A204.1 (cell line): ENCODE measurements around the gene ECSCR.
"Not testable (repeated sequence)": the region's sequence is repeated elsewhere in the genome, so short reads cannot be mapped to it uniquely, and the experiment has no call there.

ENCODE experiments used
- FAIRE-seq: peaks from 2 replicates; lab custom pipeline; 2012; peaks lifted over from hg19 to GRCh38; lab: Jason Lieb, UNC

Gene ECSCR

DNA sequence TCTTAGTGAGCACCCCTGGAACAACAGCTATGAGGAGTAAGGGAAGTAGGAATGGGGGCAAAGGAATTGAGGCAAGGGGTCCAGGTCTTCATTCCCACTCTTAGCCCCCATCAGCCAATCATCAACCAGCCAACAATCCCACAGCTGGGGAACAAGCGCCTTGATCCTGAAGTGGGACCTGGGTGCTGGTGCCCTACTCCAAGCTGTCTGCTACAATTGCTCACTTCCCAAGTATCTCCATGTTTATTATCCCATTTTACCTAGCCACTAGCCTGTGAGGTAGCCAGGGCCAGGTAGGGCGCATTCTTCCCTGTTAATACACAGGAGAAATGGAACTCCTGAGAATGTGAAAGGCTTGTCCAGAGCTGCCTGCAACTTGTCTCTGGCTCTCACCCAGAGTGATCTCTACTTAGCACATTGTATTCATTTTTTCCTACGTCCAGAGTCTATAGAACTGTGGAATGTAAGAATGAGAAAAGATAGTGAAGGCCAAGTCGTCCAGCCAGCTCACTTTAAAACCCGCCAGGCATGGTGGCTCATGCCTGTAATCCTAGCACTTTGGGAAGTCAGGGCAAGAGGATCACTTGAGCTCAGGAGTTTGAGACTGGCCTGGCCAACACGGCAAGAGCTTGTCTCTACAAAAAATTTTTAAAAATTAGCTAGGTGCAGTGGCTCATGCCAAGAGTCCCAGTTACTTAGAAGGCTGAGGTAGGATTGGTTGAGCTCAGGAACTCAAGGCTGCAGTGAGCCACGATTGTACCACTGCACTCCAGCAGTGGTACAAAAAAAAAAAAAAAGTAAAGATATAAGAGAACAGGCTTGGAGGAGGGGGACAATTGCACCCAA, 17.0 kb downstream of the ECSCR start:
- no peak for FAIRE-seq

DNA sequence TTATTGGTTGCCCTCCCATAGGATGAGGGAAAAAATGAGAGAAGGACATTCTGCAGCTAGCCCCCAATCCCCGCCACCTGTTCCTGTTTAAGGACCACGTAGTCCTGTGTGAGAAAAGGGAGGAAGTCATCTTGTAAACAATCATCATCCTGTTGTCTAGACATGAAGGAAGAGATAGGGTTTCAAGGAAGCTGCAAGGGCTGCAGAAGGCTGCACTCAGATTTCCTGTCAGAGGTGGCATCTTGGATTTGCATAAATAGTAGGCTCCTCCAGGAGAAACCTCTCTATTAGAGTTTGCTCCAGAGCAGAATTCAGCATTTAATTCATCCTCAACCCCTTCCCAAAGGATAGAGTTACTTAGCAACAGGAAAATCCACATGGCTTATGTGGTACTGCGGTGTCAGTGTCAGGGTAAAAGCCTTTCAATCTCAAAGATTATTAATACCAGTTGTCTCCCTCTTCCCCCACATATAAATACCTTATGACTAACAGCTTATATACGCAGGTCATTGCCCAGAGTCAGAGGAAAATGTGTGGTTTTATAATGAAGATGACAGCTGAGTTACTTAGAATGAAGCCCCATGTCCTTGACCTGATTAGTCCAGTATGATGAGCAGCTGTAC, 18.6 kb downstream of the ECSCR start:
- no peak for FAIRE-seq

DNA sequence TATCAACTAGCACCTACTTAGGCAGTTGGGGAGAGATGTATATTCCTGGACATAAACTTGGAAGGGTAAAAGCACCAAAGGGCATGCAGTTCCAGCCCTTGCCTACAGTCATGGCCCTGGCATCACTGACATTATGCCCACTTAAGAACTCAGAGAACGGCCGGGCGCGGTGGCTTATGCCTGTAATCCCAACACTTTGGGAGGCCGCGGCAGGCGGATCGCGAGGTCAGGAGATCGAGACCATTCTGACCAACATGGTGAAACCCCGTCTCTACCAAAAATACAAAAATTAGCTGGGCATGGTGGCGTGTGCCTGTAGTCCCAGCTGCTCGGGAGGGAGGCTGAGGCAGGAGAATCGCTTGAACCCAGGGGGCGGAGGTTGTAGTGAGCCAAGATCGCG, 22.1 kb downstream of the ECSCR start:
- not testable (repeated sequence) for FAIRE-seq

DNA sequence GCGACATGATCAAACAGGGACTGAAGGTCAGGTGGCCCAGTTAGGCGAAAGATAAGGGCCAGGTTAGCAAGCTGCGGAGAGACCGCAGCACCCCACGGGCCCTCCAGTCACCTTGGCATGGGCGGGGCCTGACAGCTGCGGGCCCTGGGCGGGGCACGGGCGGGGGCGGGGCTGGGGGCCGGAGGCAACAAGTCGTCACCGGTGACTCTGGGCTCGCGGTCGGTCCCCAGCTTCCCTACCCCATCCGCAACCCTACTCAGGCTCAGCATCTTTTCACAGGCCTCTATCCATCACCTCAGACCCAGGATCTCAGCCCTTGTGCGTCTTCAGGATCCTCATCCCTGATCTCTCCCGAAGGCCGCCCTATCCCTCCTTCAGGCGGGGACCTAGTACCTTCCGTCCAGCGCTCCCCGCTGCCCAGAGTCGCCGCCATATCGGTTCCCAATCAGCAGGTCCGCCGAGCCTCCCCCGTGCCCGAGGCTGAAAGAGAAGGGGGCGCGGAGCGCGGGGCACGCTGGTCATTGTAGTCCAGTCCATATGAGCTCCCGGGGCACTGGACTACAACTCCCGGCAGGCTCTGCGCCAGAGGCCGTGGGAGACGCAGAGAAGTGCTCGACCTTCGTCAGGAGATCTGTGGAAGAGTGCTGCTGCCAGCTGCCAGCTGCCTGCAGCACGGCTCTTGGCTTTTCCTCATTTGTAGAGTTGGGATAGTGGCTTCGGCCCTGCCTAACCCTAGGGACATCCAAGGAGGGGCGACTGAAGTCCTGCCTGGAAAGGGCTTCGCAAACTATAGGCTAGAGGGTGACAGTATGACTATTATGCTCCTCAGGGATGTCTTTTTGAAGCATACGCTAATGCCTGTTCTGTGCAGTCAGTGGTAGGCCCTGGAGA, 23.3 kb downstream of the ECSCR start, which contains the start of gene DNAJC18:
DNAJC18 (minus strand) TSS at position 513 of the 891 bp plus-strand sequence; CDS start at position 433, 80 bp downstream.
- no peak for FAIRE-seq

DNA sequence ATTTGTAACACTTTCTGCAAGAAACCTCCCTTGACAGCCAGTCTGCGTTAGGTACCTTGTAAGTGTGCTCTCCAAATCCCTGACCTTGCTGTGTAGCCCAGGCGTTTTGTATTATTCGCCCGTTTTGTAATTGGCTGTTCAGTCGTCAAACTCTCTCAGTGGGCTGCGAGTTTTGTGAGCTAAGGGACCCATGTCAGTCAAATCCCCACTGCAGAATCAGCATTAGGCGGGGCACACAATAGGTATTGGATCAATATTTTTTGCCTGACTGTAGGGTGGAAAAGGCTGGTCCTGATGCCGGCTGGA, 23.9 kb downstream of the ECSCR start:
- FAIRE-seq: no peak

DNA sequence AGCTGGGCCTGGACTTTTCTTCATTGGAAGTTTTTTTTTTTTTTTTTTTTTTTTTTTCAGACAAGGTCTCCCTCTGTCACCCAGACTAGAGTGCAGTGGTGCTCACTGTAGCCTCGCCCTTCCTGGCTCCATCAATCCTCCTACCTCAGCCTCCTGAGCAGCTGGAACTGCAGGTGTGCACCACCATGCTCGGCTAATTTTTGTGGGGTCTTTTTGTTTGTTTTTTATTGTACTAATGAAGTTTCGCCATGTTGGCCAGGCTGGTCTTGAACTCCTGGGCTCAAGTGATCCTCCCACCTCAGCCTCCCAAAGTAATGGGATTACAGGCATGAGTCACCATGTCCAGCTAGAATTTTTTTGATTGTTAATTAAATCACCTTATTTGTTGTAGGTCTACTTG, 26.9 kb downstream of the ECSCR start:
- no peak for FAIRE-seq

DNA sequence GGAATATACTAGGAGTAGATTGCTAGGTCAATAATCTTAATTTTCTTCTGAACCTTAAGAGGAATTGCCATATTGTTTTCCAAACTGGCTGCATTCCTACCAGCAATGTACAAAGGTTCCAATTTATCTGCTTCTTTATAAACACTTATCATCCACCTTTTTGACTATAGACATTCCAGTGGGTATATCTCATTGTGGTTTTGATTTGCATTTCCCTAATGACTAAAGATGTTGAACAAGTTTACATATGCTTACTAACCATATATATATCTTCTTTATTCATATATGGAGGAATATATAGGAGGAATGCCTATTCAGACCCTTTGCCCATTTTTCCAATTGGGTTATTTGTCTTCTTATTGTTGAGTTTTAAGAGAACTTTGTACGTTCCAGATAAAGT, 30.8 kb downstream of the ECSCR start:
- no peak for FAIRE-seq

DNA sequence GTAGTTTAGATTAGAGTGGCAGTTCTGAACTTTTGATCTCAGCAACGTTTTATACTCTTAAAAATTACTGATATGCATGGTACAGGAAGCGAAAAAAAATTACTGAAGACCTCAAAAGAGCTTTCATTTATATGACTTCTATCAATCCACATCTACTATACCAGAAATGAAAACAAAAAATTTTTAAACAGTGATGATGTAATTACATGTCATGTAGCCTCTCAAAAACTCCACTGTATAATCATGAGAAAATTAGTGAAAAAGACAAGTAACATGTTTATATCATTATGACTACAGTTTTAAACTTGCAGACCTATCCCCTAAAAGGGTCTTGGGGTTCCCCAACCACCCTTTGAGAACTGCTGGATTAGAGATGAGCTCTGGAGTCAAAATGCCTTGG, 32.5 kb downstream of the ECSCR start:
- no peak for FAIRE-seq

DNA sequence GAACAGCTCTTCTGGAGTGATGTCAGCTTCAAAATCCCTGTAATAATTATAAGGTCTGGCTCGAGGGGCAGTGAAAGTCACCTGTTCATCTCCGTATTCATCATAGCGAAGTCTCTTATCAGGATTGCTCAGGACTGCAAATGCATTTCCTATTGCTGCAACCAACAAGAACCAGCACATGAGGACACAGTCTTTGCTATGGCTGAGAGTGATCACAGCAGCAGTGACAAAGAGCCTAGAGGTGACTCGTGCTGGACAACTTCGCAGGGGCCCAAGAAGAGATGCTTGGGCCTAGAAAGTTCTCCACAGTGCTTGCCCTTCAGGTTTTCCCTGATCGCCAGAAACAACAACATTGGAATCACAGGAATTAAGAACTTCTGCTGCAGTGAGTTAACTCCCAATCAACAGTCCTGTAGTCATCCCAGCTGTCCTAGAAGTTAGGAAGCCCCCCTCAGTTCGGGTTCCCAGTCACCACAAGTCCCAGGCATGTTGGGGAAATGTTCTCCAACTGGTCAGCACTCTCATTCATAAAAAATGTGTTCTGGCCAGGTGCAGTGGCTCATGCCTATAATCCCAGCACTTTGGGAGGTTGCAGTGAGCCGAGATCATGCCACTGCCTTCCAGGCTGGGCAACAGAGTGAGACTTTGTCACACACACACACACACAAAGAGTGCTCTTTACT, 36.2 kb downstream of the ECSCR start:
- no peak for FAIRE-seq

DNA sequence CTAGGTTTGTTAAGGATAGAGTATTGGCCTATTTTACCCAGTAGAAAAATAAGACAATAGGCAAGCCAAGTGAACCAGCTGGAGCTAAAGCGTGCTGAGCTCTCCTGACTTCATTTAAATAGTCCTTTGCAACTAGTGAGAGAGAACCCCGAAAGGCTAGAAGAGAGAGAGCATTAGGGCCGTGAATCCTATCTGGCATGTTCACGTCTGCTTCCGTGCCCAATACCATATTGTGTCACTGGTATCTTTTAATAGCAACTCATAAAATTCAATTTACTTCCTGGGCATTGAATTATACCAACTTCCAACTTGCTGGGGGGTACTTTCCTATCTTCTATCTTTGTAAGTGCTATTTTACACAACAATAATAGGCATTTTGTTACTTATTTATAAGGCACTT, 37.0 kb downstream of the ECSCR start:
- no peak for FAIRE-seq

DNA sequence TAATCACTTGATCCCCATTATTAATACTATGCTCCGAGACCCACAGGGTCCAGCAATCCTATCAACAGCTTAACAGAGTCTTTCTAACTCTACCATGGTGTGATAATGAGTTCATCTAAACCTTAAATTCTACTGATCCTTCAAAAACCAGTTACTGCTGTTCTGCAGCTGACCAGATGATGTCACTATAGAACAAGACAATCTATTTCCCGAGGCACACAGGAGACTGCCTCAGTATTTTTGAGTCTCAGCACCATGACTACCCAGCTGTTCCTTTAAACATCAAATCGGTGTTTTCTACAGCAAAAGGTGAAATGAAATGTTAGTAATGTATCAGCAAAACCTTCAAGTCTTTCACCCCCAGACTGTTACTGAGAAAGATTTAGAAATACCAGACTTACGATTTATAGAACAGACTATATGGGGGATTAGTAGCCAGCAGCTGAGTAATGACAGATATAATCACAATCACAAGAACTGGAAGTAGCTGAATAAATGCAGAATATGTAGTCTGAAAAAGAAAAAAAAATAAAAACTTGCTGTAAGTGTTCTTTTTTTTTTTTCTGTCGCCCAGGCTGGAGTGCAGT, 40.1 kb downstream of the ECSCR start:
- FAIRE-seq: peak; percentile 90

DNA sequence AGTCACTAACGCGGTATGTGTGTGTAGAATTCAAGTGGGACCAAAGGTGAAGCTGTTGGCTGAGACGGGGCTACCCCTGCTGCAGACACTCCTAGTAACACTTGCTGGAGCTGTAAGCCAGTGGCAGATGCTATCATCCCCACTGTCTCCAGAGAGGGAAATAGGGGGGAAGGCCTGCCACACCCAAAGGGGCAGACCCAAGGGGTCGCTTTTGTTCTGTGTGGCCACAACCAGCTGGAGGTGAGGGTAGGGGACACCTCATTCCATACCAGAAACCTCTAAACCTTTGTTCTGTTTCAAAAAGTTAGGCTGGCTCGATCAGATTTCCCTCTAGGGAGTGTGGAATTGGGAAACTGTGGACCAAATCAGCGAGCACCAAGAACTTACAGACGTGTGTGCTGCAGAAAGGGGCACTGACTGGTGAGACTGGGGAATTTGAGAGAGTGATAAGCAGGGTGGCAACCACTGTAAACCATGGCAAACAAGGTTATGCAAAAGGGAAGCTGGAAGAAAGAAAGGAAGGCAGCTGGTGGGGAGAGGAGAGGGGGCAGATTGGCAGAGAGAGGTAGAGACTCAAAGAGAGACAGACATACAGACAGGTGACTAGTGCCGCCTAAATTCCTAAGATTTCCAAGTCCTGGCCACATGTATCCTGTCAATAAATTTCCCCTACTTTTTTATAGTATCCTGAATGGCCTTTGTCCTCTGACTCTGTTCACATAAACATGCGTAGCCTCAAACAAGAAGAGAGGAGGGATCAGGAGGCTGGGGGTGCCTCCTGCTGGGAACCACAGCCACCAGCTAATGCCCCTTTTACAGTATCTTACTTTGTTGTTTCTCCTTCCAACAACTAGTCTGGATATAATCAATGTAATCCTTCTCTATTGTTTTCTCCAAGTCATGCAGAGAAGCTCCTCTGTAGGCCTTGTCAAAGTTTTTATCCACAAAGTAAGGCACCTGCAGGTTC, 43.0 kb downstream of the ECSCR start:
- FAIRE-seq: no peak

DNA sequence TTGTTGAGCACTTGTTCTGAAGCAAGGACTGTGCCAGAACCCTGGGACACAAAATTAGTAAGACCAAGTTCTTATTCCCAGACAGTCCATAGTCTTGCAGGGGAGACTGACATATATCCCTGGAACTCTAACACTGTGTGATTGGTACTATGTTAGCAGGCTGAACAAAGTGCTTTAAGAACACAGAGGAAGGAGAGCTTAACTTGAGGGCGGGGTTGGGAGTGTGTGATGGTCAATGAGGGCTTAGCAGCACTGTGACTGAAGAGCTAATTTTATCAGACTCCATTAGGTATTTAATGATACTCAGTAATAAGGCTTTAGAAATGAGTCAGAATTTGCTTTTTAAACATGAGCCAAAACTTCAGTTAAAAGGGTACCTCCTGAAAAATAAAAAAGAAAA, 43.8 kb downstream of the ECSCR start:
- FAIRE-seq: no peak

DNA sequence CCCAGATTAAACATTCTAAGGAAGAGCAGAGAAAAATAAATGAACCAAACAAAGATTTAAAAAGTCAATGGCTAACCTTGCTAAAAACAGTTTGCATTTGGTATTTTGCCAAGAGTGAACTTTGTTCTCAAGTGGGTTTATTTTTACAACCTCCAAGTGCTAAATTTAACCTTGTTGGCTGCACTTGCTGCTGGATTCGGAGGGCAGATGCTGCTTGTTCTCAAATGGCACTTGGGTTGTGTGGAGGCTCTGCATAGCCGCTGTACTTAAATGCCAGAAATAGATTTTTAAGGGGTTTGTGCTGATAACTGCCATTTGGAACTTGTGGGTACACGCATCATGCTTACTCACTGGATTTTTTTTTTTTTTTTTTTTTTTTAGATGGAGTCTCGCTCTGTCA, 45.3 kb downstream of the ECSCR start:
- FAIRE-seq: no peak

DNA sequence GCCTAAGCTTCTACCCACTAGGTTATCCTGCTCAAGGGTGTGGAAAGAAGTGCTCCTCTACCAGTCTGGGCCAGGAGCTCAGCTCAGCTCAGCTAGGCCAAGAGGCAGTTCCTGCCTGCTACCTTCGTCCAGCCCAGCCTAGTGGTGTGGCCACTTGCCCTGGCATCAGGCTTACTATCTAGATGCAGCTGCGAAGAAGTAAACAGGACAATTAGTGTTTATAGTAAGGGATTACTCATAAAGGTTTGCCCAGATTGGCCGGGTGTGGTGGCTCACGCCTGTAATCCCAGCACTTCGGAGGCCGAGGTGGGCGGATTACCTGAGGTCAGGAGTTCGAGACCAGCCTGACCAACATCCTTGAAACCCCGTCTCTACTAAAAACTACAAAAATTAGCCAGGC, 45.9 kb downstream of the ECSCR start:
- FAIRE-seq: no peak

DNA sequence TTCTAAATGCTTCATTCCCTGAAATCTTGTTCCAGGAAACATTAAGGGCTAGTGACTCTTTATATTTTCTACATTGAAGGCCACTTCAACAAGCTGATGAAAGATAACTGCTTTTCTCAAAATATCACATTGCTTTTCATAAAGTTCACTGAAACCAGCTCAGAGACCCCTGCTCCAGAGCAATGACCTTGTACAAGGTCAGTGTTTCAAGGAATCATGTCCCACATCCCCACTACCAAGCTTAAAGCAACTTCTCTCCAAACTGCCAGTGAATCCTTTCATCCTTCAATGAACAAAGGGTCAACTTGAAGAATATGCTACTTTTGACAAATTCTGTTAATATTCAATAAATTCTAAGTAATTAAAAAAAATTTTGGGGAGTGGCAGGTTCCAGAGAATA, 46.7 kb downstream of the ECSCR start:
- no peak for FAIRE-seq

DNA sequence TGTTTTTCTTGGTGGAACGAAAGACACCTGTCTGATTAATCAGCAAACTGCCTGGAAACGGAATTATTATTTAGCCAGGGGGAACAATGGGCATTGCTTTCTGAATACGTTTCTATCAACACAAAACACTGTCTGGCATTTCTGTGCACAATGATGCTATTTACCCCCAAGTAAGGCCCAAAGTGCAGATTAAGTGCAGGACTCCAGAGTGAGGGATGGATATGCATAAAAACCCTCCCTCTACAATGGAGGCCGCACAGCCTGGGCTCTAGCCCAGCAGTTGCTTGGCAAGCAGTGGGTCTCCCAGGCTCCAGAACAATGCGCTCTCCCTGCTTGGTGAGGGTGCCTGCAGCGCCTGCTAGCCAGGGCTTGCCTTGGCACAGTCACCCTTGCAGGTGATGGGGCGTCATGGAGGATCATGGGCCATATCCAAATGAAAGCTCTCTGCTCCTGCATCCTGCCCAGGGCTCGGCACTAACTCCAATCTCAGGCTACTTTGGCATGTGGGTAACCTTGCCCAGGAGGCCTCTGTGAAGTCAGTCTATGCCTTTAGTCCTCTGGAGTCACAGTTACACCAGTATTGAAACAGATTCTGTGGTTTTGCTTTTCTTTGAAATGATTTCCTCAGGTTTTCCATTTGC, 47.2 kb downstream of the ECSCR start:
- FAIRE-seq: no peak

DNA sequence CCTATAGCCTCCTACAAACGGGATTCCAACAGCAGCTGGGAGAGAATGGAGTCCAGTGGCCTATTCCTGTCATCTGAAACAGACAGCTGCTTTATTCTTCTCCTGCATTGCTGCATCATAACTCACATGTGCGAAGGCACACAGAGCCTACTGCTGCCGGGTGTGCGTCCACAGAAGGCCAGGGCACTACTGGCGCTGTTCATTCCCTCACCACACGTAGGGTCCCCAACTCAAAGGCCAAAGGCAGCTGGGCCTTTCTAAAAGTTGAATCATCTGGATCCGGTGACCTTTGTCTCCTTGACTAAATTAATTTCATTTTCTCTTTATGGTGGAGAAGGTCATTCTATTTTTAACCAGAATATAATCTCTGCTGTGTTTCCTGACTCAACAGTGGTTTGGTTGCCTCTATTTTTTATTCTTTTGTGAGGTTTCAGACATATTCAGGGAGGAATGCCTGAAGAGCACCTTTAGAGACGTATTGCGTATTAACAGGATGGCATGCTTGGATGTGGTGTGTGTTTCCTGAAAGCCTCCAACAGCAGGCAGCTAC, 47.9 kb downstream of the ECSCR start:
- no peak for FAIRE-seq

DNA sequence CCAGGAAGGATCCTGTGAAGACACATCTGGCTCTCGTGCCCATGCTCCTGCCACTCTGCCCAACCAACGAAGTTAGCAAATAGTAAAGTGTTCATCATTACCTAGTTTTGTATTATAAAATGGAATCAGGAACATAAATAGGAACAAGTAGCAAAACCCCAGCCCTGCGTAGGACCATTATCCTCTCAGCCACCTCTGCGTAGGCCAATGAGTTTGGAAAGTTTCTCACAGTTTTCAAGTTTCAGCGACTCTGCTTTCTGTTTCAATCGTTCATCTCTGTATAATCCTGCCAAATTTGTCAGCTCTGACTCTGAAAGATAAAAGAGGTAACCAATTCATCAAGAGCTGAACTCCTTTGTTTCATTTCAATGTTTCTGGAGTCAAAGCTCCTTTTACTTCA, 48.6 kb downstream of the ECSCR start:
- FAIRE-seq: no peak

DNA sequence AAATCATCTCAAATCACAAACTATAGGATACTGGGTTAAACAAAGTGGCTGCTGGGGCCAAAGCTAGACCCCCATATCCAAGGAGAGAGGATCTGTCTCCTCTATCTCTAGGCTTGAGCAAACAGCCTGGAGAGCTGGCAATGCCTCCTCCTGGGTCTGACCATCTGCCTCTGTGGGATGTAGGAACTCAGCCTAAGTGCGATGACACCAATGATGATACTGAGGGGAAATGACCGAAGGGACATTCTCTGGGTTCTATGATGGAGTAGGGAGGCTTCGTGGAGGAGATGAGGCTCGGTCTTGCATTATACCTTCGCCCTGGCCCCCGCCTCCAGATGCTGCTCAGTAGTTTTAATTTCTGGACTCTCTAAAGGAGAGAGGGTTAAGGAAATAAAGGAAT, 49.4 kb downstream of the ECSCR start:
- FAIRE-seq: no peak
